Body of pancreas (tissue), 4 donors: ENCODE results near the gene XRRA1.

Experiments
- CTCF ChIP-seq, 7 experiments: fragments of 450-650 bp in 4 of 7; fragments of 200-600 bp in 3 of 7; sonication (generic) in 3 of 7; IDR thresholded peaks; one replicate each; pipeline ENCODE4 v1.5.1; 2016 to 2019; ENCODE audit warnings: antibody characterized with exemption in 7 of 7
- POLR2A ChIP-seq, 3 donors: fragments of 450-650 bp; IDR thresholded peaks; one replicate each; pipeline ENCODE4 v1.6.1; 2016; ENCODE audit warnings: antibody characterized with exemption in 3 of 3, mild to moderate bottlenecking in 2 of 3

- TF ChIP-seq CTCF (IDR thresholded peaks at IDR 0.05) (no peak), POLR2A (IDR thresholded peaks at IDR 0.05) (no peak)
These were observed 142.6 kb downstream of the XRRA1 start for GRCh38 chr11:74806267-74806666.
